Measurements from ENCODE around the gene OR10J1. TPM values are rescaled to one million over a fixed set of nuclear protein-coding genes. Genes with fewer than 3 reads are reported as not detected.

OR10J1 gene
- not detected for total RNA-seq

- Histone ChIP-seq H3K36me3 (no peaks in the 10 kb centered on the region), H3K9me3 (no peaks in the 10 kb centered on the region), H3K4me3 (no peak within 1 kb of the TSS), H3K27me3 (no peaks in the 10 kb centered on the region), H3K4me1 (no peaks in the 10 kb centered on the region), H3K27ac (no peak within 1 kb of the TSS)
- TF ChIP-seq POLR2AphosphoS5 (IDR thresholded peaks at IDR 0.05) (no peak), CTCF (IDR thresholded peaks at IDR 0.05) (no peak), EP300 (IDR thresholded peaks at IDR 0.05; ENCODE audit: low read depth) (no peak), POLR2A (IDR thresholded peaks at IDR 0.05) (no peak)
- DNase-seq, result no peak
- in situ Hi-C loops (cut with MboI; ENCODE audit: low pct_ligation_motif_present in 1 of 4, low pct_unique_long_range_greater_than_20kb in 1 of 4, low sequenced_read_pairs in 3 of 4) (no loop called here), intact Hi-C loops (cut with DNase I; ENCODE audit: low total_unique reads) (no loop called here)
These were observed at the start of gene OR10J1 for GRCh38 chr1:159439422-159439821. OR10J1 (plus strand) TSS chr1:159439722; CDS start chr1:159439792, 70 bp downstream.

- Histone ChIP-seq H3K9me3 (no peaks in the 10 kb centered on the region), H3K36me3 (no peaks in the 10 kb centered on the region), H3K27me3 (no peaks in the 10 kb centered on the region), H3K27ac (no peak overlapping the region), H3K4me1 (no peaks in the 10 kb centered on the region), H3K4me3 (no peak overlapping the region)
- in situ Hi-C loops (cut with MboI; ENCODE audit: low pct_ligation_motif_present in 1 of 4, low pct_unique_long_range_greater_than_20kb in 1 of 4, low sequenced_read_pairs in 3 of 4) (no loop called here), intact Hi-C loops (cut with DNase I; ENCODE audit: low total_unique reads) (no loop called here)
- TF ChIP-seq CTCF (IDR thresholded peaks at IDR 0.05), result no peak
- TF ChIP-seq EP300 (IDR thresholded peaks at IDR 0.05; ENCODE audit: low read depth), result no peak
- no peak for TF ChIP-seq POLR2AphosphoS5 (IDR thresholded peaks at IDR 0.05)
- no peak for TF ChIP-seq POLR2A (IDR thresholded peaks at IDR 0.05)
- WGBS, 2 donors (ENCODE audit: low coverage in 1 of 2), result 82% methylated on average over 2 of the region's 2 CpGs; no CpG with 5 or more reads in 1 of the 2 donors
- no peak for DNase-seq
These were observed 32.7 kb upstream of the OR10J1 start for GRCh38 chr1:159406821-159407220.

GRCh38 chr1:159408862-159409400 is 30.6 kb upstream of the OR10J1 start:
- no peak for TF ChIP-seq POLR2A (IDR thresholded peaks at IDR 0.05)
- no peak for TF ChIP-seq POLR2AphosphoS5 (IDR thresholded peaks at IDR 0.05)
- no peak for TF ChIP-seq CTCF (IDR thresholded peaks at IDR 0.05)
- no peak for TF ChIP-seq EP300 (IDR thresholded peaks at IDR 0.05; ENCODE audit: low read depth)
- Histone ChIP-seq H3K4me3 (no peak overlapping the region), H3K9me3 (no peaks in the 10 kb centered on the region), H3K27me3 (no peaks in the 10 kb centered on the region), H3K36me3 (no peaks in the 10 kb centered on the region), H3K27ac (no peak overlapping the region), H3K4me1 (no peaks in the 10 kb centered on the region)
- 87 to 89% methylated on average over 6 of the region's 6 CpGs for WGBS, 2 donors (ENCODE audit: low coverage in 1 of 2)
- in situ Hi-C loops (cut with MboI; ENCODE audit: low pct_ligation_motif_present in 1 of 4, low pct_unique_long_range_greater_than_20kb in 1 of 4, low sequenced_read_pairs in 3 of 4) (no loop called here), intact Hi-C loops (cut with DNase I; ENCODE audit: low total_unique reads) (no loop called here)
- no peak for DNase-seq

- H3K36me3 ChIP-seq, result no peaks in the 10 kb centered on the region
- in situ Hi-C loops (cut with MboI; ENCODE audit: low pct_ligation_motif_present in 1 of 4, low pct_unique_long_range_greater_than_20kb in 1 of 4, low sequenced_read_pairs in 3 of 4) (no loop called here), intact Hi-C loops (cut with DNase I; ENCODE audit: low total_unique reads) (no loop called here)
- no peaks in the 10 kb centered on the region for H3K4me1 ChIP-seq
- no peak overlapping the region for H3K4me3 ChIP-seq
- no peaks in the 10 kb centered on the region for H3K27me3 ChIP-seq
- 82% methylated on average over 8 of the region's 8 CpGs; no CpG with 5 or more reads in 1 of the 2 donors for WGBS, 2 donors (ENCODE audit: low coverage in 1 of 2)
- peaks cover 7 to 11% of the 10 kb centered on the region in 2 donors for H3K9me3 ChIP-seq
- H3K27ac ChIP-seq, result no peak overlapping the region
- TF ChIP-seq CTCF (IDR thresholded peaks at IDR 0.05), result no peak
- no peak for TF ChIP-seq POLR2A (IDR thresholded peaks at IDR 0.05)
- TF ChIP-seq POLR2AphosphoS5 (IDR thresholded peaks at IDR 0.05), result no peak
- no peak for TF ChIP-seq EP300 (IDR thresholded peaks at IDR 0.05; ENCODE audit: low read depth)
- DNase-seq, result no peak
These were observed 17.7 kb upstream of the OR10J1 start for GRCh38 chr1:159421821-159422220.

All from transverse colon (tissue), 4 donors.